Epithelial cell of proximal tubule (primary cell): ENCODE results near the gene PAPSS2. TPM values are rescaled to one million over a fixed set of nuclear protein-coding genes. Genes with fewer than 3 reads are reported as not detected.
"Not testable (repeated sequence)": the region's sequence is repeated elsewhere in the genome, so short reads cannot be mapped to it uniquely, and the experiment has no call there.

Source experiments
- DNase-seq: peaks from one replicate; pipeline ENCODE4 v3.0.0-alpha.2; 2011; ENCODE audit warnings: low read depth
- H3K4me3 ChIP-seq: 2 replicates; pipeline ENCODE4 v1.5.1; 2011; ENCODE audit warnings: low read depth, mild to moderate bottlenecking, low read length
- total RNA-seq: library from RNA; depleted of rRNA; stranded (reverse); fragments of >200 nt; gene quantifications from 2 replicates; pipeline ENCODE4 v1.2.3, GENCODE V29; 2015
- TF ChIP-seq, protein P1 (sequence below): conservative IDR thresholded peaks from 2 replicates; pipeline ENCODE4 v1.5.1; 2012; ENCODE audit warnings: low read depth, mild to moderate bottlenecking, low read length

The PAPSS2 gene
- total RNA-seq, 1 donor from 2014 or later = 15.6 TPM

DNA sequence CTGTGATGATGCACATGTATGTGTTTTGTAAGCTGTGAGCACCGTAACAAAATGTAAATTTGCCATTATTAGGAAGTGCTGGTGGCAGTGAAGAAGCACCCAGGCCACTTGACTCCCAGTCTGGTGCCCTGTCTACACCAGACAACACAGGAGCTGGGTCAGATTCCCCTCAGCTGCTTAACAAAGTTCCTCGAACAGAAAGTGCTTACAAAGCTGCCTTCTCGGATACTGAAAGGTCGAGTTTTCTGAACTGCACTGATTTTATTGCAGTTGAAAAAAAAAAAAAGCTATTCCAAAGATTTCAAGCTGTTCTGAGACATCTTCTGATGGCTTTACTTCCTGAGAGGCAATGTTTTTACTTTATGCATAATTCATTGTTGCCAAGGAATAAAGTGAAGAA, 87.2 kb downstream of the PAPSS2 start:
- TF ChIP-seq, protein P1, sequence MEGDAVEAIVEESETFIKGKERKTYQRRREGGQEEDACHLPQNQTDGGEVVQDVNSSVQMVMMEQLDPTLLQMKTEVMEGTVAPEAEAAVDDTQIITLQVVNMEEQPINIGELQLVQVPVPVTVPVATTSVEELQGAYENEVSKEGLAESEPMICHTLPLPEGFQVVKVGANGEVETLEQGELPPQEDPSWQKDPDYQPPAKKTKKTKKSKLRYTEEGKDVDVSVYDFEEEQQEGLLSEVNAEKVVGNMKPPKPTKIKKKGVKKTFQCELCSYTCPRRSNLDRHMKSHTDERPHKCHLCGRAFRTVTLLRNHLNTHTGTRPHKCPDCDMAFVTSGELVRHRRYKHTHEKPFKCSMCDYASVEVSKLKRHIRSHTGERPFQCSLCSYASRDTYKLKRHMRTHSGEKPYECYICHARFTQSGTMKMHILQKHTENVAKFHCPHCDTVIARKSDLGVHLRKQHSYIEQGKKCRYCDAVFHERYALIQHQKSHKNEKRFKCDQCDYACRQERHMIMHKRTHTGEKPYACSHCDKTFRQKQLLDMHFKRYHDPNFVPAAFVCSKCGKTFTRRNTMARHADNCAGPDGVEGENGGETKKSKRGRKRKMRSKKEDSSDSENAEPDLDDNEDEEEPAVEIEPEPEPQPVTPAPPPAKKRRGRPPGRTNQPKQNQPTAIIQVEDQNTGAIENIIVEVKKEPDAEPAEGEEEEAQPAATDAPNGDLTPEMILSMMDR = no peak
- no peak for DNase-seq
- no peak overlapping the region for H3K4me3 ChIP-seq

DNA sequence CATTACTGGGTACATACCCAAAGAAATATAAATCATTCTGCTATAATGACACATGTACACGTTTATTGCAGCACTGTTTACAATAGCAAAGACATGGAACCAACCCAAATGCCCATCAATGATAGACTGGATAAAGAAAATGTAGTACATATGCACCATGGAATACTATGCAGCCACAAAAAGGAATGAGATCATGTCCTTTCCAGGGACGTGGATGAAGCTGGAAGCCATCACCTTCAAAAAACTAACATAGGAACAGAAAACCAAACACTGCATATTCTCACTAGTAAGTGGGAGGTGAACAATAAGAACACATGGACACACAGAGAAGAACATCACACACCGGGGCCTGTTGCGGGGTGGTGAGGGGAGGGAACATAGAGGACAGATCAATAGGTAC, 88.6 kb downstream of the PAPSS2 start:
- not testable (repeated sequence) for DNase-seq, H3K4me3 ChIP-seq

DNA sequence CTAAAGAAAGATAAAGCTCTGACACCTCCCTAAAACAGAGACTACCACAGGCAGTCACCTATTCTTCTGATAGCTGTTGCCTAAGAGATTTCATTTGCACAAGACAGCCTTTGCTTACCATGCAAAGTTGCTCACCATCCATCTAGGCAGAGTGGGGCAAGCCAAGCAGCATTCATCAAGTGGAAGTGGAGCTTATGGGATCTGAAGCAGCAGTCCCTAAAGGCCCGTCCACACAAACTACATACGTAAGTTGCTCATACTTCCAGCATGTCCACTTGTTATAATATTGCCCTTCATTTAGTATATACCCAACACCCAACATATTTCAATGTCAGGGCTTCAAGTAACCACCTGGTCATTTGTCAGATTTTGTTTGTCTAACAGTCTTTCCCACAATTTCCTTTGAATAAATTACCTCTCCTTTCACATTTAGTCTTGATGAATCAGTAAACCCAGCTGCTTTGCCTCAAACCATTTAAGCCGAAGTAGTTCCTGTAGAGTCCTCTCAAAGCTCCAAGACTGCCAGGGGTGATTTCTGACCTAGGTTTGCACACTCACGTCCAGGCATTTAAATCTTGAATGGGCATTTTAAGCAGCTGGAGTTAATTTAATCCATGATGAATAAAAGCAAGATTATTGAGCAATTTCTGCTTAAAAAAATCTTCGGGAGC, 90.5 kb downstream of the PAPSS2 start:
- no peak overlapping the region for H3K4me3 ChIP-seq
- DNase-seq = peak; percentile 48
- TF ChIP-seq, protein P1 = no peak

DNA sequence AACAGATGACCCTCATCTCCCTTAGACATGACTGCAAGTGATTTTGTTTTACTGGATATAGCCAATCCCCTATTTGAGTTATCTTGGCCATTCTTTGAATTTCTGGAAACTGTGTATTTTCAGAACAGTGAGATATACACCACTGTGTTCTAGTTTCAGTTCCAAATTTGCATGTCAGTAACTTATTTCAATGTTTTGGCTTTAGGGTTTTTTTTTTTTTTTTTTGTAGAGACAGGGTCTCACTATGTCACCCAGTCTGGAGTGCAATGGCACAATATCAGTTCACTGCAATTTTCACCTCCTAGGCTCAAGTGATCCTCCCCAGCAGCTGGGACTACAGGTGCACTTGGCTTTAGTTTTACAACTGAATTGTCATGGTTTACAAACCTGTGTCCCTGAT, 91.1 kb downstream of the PAPSS2 start:
- no peak overlapping the region for H3K4me3 ChIP-seq
- TF ChIP-seq, protein P1 = no peak
- no peak for DNase-seq

DNA sequence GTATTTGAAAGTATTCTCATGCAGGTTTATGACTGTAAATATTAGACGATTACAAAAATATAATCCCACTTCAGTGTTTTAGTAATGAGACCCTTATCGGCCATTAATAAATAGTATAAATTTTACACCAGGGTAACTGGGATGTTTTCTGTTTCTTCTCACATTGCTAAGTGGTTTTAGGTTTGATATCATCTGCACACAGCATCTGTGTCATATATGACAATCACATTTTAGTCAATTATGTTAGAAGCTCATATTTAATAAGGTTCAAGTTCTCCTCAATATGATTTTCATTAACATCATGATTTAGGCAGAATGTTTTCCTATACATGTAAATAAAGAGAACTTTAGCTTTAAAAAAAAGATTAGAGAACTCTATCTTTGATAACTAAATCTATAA, 91.6 kb downstream of the PAPSS2 start:
- DNase-seq = no peak
- no peak overlapping the region for H3K4me3 ChIP-seq
- TF ChIP-seq, protein P1 = no peak

DNA sequence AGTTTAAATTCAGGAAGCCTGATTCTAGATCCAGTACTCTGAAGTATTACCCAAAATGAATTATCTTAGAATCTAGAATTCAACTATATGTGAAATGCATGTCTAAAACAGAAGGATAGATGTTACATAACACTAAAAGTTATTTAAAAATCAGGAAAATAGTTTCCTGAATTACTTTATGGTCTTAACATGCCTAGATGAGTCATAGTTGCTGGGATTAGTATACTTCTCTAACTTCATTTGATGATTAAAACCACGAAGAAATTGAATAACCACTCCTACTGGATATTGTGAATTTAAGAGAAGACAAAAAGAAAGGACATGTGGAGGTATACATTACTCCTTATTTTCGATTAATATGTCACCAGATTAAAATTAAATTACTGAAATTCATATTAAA, 92.9 kb downstream of the PAPSS2 start:
- TF ChIP-seq, protein P1 = no peak
- no peak for DNase-seq

DNA sequence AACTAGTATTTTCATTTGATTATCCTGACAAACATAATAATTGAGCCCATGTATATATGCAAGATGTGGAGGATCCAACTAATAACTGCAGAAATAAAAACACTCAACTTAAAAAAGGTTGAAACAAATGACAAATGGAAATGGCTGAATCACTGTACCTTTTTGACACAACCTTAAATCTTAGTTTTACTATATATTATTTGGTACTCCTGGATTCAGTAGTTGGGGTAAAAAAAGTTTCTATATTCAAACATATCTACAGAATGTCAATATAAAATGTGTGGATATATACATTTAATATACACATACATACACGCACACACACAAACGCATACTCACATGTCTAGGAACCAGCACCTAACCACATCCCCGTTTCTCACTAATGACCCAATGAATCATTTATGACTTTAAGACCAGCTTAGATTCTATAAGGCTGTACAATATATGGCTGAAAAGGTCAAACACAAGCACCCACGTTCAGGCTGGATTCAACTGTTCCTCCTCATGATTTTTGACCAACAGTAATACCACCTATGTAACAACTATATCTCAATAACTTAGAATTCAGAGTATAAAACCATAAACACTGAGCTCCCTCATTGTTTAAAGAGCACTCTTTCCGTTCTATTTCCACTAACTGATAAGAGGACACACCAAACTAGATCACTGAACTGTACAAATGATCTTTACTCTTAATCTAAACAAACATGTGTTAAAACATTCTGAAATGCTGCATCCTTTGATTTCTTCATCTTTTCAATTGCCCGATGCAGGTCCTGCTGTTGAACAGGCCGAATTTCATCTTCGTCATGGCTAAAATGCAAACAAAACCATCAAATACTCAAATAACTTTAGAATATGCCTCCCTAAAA, 94.6 kb downstream of the PAPSS2 start:
- DNase-seq = no peak
- no peak overlapping the region for H3K4me3 ChIP-seq
- TF ChIP-seq, protein P1 = no peak

More for the DNA sequence above, 92.9 kb downstream of the PAPSS2 start:
- H3K4me3 ChIP-seq = no peak overlapping the region
